HFFc6 (cell line): Measurements from ENCODE around the gene ACKR3. TPM values are rescaled to one million over a fixed set of nuclear protein-coding genes. Genes with fewer than 3 reads are reported as not detected.

Experiments used
- DNase-seq: peaks from one replicate; pipeline ENCODE4 v3.0.0-alpha.2; 2018
- H3K27ac Mint-ChIP-seq: 2 replicates; pipeline ENCODE4 v1.8.0; 2020; ENCODE audit warnings: mild to moderate bottlenecking, mixed read lengths
- H3K27me3 Mint-ChIP-seq: 2 replicates; pipeline ENCODE4 v1.8.0; 2021; ENCODE audit warnings: mild to moderate bottlenecking, moderate library complexity, mixed read lengths; ENCODE audit not compliant: insufficient read depth
- H3K36me3 Mint-ChIP-seq: 2 replicates; pipeline ENCODE4 v1.8.0; 2021; ENCODE audit warnings: low read depth, mixed read lengths
- H3K4me1 Mint-ChIP-seq: 2 replicates; pipeline ENCODE4 v1.8.0; 2020; ENCODE audit warnings: low read depth, mixed read lengths
- H3K4me3 Mint-ChIP-seq: 2 replicates; pipeline ENCODE4 v1.8.0; 2020; ENCODE audit warnings: mild to moderate bottlenecking, moderate library complexity, mixed read lengths
- H3K9me3 Mint-ChIP-seq: 2 replicates; pipeline ENCODE4 v1.8.0; 2020; ENCODE audit warnings: mild to moderate bottlenecking, mixed read lengths
- CTCF ChIP-seq: fragments of 200-600 bp; sonication (generic); IDR thresholded peaks from 2 replicates; pipeline ENCODE4 v1.5.0; 2021; ENCODE audit warnings: antibody characterized with exemption, mild to moderate bottlenecking
- total RNA-seq, 6 experiments: library from RNA; stranded (reverse); fragmentation: NEBNext Ultra II Directional; extraction: Animal tissue kit (Norgen Biotek cat#: 25700); gene quantifications; 2 replicates in 1 of 6; 3 replicates in 5 of 6; pipeline ENCODE4 v1.2.3, GENCODE V29; 2021

ACKR3 gene
- total RNA-seq, 6 experiments from 2014 or later: 0.12 TPM; not detected in 5

DNA sequence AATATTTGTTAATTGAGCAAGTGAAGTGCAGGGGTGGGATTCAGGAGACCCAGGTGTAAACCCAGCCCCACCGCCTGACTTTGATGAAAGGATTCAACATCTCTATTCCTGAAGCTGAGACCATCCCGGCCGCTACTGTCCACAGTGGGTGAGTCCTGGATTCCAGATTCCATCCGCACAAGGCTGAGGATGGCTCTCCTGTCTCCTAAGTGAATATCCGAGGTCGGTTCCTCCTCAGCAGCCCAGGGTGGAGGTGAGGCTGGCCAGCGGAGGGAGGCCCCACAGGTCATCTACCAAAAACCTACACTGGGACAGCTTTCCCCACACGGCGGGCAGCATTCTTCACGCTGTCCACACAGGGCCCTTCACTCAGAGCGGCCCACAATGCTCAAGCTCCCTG is 57.6 kb downstream of the ACKR3 start:
- no peak overlapping the region for H3K4me3 Mint-ChIP-seq
- no peak overlapping the region for H3K27ac Mint-ChIP-seq
- no peak for TF ChIP-seq CTCF
- no peaks in the 10 kb centered on the region; the same call in 1 of the 2 replicates for H3K9me3 Mint-ChIP-seq
- DNase-seq: no peak
- no peaks in the 10 kb centered on the region for H3K36me3 Mint-ChIP-seq
- H3K27me3 Mint-ChIP-seq: peaks cover 15% of the 10 kb centered on the region
- no peaks in the 10 kb centered on the region for H3K4me1 Mint-ChIP-seq

DNA sequence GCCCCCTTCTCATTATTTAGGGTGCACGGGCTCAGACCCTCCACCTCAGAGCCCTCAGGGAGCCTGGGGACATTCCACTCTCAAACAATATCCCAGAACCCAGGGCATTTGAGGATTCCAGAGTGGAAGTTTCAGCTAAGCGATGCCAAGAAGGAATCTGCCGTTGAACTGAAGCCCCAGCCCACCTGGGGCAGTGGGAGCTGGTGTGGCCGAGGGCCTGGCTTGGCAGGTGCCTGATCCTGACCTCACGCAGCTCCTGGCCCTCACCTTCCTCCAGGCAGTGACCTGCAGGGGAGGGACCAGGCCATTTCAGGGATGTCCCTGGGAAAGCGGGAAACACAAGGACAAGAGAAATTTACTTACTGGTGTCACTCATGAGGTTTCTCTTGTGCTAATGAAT is 58.2 kb downstream of the ACKR3 start:
- H3K4me1 Mint-ChIP-seq: no peaks in the 10 kb centered on the region
- no peak for DNase-seq
- peaks cover 15% of the 10 kb centered on the region for H3K27me3 Mint-ChIP-seq
- TF ChIP-seq CTCF: no peak
- no peaks in the 10 kb centered on the region for H3K36me3 Mint-ChIP-seq
- no peak overlapping the region for H3K27ac Mint-ChIP-seq
- H3K4me3 Mint-ChIP-seq: no peak overlapping the region
- no peaks in the 10 kb centered on the region; the same call in 1 of the 2 replicates for H3K9me3 Mint-ChIP-seq

DNA sequence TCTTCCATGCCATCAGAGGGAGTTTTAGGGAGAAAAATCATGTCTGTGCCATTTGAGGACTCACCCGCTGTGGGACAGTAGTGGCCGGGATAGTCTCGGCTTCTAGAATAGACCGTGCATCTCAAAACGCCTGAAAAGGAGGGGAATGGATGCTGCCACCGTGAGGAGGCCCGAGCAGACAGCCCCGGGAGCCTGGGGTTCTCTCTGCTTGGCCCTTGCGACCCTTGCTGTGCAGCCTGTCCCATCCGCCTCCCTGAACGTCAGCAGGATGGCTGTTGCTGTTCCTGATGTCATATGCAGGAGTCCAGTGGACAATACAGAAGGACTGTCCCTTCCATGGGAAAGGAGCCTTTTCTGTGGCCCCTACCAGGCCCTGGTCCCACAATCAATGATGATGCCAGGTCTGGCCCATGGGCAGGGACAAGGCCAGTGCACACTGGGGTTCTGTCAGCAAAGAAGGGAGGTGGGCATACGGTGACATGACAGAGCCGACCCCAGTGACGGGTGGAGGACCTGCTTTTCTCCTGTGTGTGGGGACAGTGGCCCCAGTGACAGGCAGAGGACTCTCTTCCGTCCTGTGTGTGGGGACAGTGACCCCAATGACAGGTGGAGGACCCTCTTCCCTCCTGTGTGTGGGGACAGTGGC is 58.8 kb downstream of the ACKR3 start:
- H3K27ac Mint-ChIP-seq: no peak overlapping the region
- no peak overlapping the region for H3K4me3 Mint-ChIP-seq
- H3K9me3 Mint-ChIP-seq: no peaks in the 10 kb centered on the region; the same call in 1 of the 2 replicates
- H3K27me3 Mint-ChIP-seq: peaks cover 18% of the 10 kb centered on the region
- H3K36me3 Mint-ChIP-seq: no peaks in the 10 kb centered on the region
- no peak for TF ChIP-seq CTCF
- no peaks in the 10 kb centered on the region for H3K4me1 Mint-ChIP-seq
- no peak for DNase-seq

DNA sequence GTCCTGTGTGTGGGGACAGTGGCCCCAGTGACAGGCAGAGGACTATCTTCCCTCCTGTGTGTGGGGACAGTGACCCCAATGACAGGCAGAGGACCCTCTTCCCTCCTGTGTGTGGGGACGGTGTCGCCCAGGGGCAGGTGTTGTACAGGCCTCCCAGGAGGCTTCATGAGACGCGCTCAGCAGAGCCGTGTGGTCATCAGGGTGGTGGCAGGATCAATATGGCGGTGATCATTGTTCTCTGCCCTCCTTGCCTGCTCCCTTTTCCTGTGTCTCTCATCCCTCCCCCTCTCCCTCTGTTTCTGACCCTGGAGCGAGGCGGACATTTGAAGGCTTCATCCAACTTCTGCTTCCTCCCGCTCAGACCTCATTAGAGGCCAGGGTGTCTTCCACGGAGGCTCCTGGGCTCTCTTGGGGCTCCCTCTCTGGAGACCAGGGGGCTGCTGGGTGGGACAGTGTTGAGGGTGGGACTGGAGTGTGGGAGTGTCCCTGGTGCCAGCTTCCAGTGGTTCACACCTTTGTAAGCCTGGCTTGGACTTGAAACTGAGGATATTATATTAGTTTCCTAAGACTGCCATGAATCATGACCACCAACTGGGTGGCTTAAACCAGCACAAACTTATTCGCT is 59.5 kb downstream of the ACKR3 start:
- Mint-ChIP-seq H3K9me3 (no peaks in the 10 kb centered on the region; the same call in 1 of the 2 replicates), H3K27me3 (peaks cover 22% of the 10 kb centered on the region), H3K27ac (no peak overlapping the region), H3K4me3 (no peak overlapping the region), H3K4me1 (no peaks in the 10 kb centered on the region), H3K36me3 (no peaks in the 10 kb centered on the region)
- TF ChIP-seq CTCF: no peak
- no peak for DNase-seq

DNA sequence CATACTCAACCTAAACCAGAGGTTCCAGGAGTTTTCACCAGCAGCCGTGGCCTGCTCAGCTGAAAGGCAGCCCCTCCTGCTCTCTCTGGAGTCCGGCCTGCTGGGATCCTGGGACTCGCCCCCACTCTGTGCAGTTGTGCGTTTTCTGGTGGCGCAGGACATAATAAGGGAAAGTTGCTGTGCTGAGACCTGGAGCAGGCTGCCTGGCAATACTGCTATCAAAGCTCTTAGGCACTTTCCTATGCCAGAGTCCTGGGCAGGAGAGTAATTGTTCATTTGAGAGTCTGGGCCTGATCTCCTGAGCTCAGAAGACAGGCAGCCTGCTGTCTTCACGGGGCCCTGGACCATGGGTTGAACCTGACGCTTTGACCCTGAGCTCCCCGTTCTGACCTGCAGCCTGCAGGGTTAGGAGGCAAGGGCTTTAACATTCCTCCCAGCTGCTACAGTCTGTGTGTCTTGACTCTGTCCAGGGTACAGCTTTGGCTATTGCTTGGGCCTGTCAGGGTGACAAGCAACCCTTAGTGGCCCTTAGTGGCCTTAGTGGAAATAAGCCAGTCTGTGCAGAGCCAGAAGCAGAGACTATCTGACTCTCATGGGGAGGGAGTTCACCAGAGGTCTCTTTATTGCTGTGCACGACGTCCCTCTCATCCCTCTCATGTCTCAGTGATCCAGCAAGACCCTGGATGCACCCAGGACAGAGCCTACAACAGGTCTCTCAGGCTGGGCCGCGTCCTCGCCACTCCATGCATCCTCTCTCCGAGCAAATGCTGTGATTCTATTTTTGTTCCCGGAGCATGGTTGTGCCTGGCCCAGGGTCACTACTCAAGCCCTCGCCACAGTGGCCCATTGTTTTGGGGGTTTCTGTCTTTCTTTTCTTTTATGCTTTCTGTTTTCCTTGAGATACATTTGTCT is 60.6 kb downstream of the ACKR3 start:
- no peaks in the 10 kb centered on the region; the same call in 1 of the 2 replicates for H3K9me3 Mint-ChIP-seq
- DNase-seq: no peak
- no peak for TF ChIP-seq CTCF
- no peak overlapping the region for H3K27ac Mint-ChIP-seq
- no peaks in the 10 kb centered on the region for H3K36me3 Mint-ChIP-seq
- peaks cover 26% of the 10 kb centered on the region for H3K27me3 Mint-ChIP-seq
- H3K4me1 Mint-ChIP-seq: no peaks in the 10 kb centered on the region
- H3K4me3 Mint-ChIP-seq: no peak overlapping the region
